Measurements from ENCODE around the gene PLEKHH3. TPM values are rescaled to one million over a fixed set of nuclear protein-coding genes. Genes with fewer than 3 reads are reported as not detected.
"Not testable (repeated sequence)": the region's sequence is repeated elsewhere in the genome, so short reads cannot be mapped to it uniquely, and the experiment has no call there.

PLEKHH3 gene
- total and polyA plus RNA-seq, 2 of the 4 experiments (the other 2 are of a cell fraction): 2.9 to 10.5 TPM

- H2AK9ac ChIP-seq (replicated peaks; ENCODE audit: low read depth, low read length, poor library complexity); in situ Hi-C loops (cut with MboI; ENCODE audit: low sequenced_read_pairs); H4K20me1 ChIP-seq (ENCODE audit: insufficient read depth, low read length); H2BK5ac ChIP-seq (ENCODE audit: low read depth, low read length, poor library complexity, severe bottlenecking); H3K4ac ChIP-seq (ENCODE audit: low read depth, low read length); H2AFZ ChIP-seq (replicated peaks; ENCODE audit: low read length, poor library complexity); H2BK20ac ChIP-seq (ENCODE audit: low read depth, low read length); dilution Hi-C loops (cut with HindIII; ENCODE audit: low sequenced_read_pairs, unreplicated experiment); H3K9me1 ChIP-seq (ENCODE audit: insufficient read depth, low read length); H3K27ac ChIP-seq (ENCODE audit: insufficient read depth, low read length); H3K36me3 ChIP-seq (ENCODE audit: control insufficient read depth, insufficient read depth, low read length); H4K5ac ChIP-seq (ENCODE audit: low read depth, low read length); H2BK120ac ChIP-seq (ENCODE audit: low read depth, low read length); H3K9ac ChIP-seq (ENCODE audit: low read depth, low read length); H3K23ac ChIP-seq (ENCODE audit: low read depth, low read length); H3K4me3 ChIP-seq (ENCODE audit: insufficient read depth, low read depth, low read length); H2AK5ac ChIP-seq (ENCODE audit: low read depth, low read length); H3K4me2 ChIP-seq (ENCODE audit: low read depth, low read length); H3K79me1 ChIP-seq (ENCODE audit: low read depth in 1 of 2, low read length in 2 of 2); H3K9me3 ChIP-seq (ENCODE audit: control insufficient read depth, insufficient read depth, low read length); H3K4me1 ChIP-seq (ENCODE audit: control insufficient read depth, insufficient read depth, low read length); H4K91ac ChIP-seq (ENCODE audit: insufficient read depth, low read depth, low read length); intact Hi-C loops (cut with micrococcal nuclease); ATAC-seq (ENCODE audit: low read depth); H4K8ac ChIP-seq (ENCODE audit: low read depth in 2 of 2, low read length in 2 of 2); POLR2A ChIA-PET (ENCODE audit: unreplicated experiment); DNase-seq; BruUV-seq (replicated peaks); CTCF ChIA-PET; H3K27me3 ChIP-seq (ENCODE audit: control insufficient read depth, insufficient read depth, low read length); H3K14ac ChIP-seq (replicated peaks; ENCODE audit: low read depth, low read length); H2BK15ac ChIP-seq (ENCODE audit: low read depth, low read length); H3K18ac ChIP-seq (ENCODE audit: low read depth, low read length); H3K56ac ChIP-seq (ENCODE audit: extremely low read depth, insufficient read depth, low read length): not testable (repeated sequence)
- 40% methylated on average over 1 of the region's 3 CpGs; no CpG with 5 or more reads in 1 of the 2 experiments for WGBS, 2 experiments (ENCODE audit: extremely low coverage in 2 of 2, insufficient read length in 1 of 2)
These were observed 54.8 kb downstream of the PLEKHH3 start for GRCh38 chr17:42621987-42622386.
